ENCODE measurements around the gene ZNF26. TPM values are rescaled to one million over a fixed set of nuclear protein-coding genes. Genes with fewer than 3 reads are reported as not detected.

Gene ZNF26
- total RNA-seq, 2 experiments from 2014 or later: 15.7 to 22.2 TPM

DNA sequence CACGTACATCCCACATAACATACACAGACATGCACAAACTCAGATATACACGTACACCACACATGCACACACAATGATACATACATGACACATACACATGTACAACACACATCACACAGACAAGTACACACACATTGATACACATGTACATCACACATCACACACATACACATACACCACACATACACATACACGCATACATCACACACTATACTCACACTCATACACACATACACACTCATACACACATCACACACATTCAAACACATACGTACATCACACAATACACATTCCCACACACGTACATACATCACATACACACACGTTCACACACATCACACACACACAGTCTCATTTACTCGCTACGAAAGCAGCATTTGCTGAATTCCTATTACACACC is 34.5 kb upstream of the ZNF26 start:
- no peaks in the 10 kb centered on the region for H3K9me2 ChIP-seq (ENCODE audit: insufficient read depth, low read length)
- TF ChIP-seq, protein P1, sequence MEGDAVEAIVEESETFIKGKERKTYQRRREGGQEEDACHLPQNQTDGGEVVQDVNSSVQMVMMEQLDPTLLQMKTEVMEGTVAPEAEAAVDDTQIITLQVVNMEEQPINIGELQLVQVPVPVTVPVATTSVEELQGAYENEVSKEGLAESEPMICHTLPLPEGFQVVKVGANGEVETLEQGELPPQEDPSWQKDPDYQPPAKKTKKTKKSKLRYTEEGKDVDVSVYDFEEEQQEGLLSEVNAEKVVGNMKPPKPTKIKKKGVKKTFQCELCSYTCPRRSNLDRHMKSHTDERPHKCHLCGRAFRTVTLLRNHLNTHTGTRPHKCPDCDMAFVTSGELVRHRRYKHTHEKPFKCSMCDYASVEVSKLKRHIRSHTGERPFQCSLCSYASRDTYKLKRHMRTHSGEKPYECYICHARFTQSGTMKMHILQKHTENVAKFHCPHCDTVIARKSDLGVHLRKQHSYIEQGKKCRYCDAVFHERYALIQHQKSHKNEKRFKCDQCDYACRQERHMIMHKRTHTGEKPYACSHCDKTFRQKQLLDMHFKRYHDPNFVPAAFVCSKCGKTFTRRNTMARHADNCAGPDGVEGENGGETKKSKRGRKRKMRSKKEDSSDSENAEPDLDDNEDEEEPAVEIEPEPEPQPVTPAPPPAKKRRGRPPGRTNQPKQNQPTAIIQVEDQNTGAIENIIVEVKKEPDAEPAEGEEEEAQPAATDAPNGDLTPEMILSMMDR (conservative IDR thresholded peaks at IDR 0.05; ENCODE audit: low read length): no peak
- TF ChIP-seq EZH2phosphoT487 (IDR thresholded peaks at IDR 0.05; ENCODE audit: borderline replicate concordance, low read depth, low read length): no peak
- CTCF ChIA-PET (ENCODE audit: unreplicated experiment): no interaction called here
- no peaks in the 10 kb centered on the region for H4K20me1 ChIP-seq (ENCODE audit: insufficient read depth, low read length)
- no TSS peak for BruUV-seq (replicated peaks)
- no peak overlapping the region for H3K27ac ChIP-seq (ENCODE audit: low read depth, low read length, poor library complexity, severe bottlenecking)
- no peak overlapping the region for H3K4me2 ChIP-seq (ENCODE audit: low read length)
- intact Hi-C loops (cut with micrococcal nuclease; ENCODE audit: unreplicated experiment): no loop called here
- POLR2A ChIA-PET: no interaction called here
- no peaks in the 10 kb centered on the region; the same call in 1 of the 2 replicates for H3K36me3 ChIP-seq (ENCODE audit: insufficient read depth, low read length)
- H2AFZ ChIP-seq (ENCODE audit: low read length): no peak overlapping the region
- peaks cover 5% of the 10 kb centered on the region for H3K4me1 ChIP-seq (ENCODE audit: insufficient read depth, low read length, poor library complexity, severe bottlenecking)
- peaks cover 34% of the 10 kb centered on the region; the same call in 1 of the 2 replicates for H3K9me3 ChIP-seq (ENCODE audit: low read length)
- no peaks in the 10 kb centered on the region for H3K79me2 ChIP-seq (ENCODE audit: insufficient read depth, low read depth, low read length)
- no peak overlapping the region for H3K4me3 ChIP-seq (ENCODE audit: low read depth, low read length, poor library complexity, severe bottlenecking)
- DNase-seq (ENCODE audit: low spot score): no peak

- H2AFZ ChIP-seq (ENCODE audit: low read length): no peak overlapping the region
- H3K4me1 ChIP-seq (ENCODE audit: insufficient read depth, low read length, poor library complexity, severe bottlenecking): peaks cover 5% of the 10 kb centered on the region
- no peaks in the 10 kb centered on the region; the same call in 1 of the 2 replicates for H3K36me3 ChIP-seq (ENCODE audit: insufficient read depth, low read length)
- H3K9me2 ChIP-seq (ENCODE audit: insufficient read depth, low read length): no peaks in the 10 kb centered on the region
- no peaks in the 10 kb centered on the region for H3K79me2 ChIP-seq (ENCODE audit: insufficient read depth, low read depth, low read length)
- POLR2A ChIA-PET: no interaction called here
- no peak for DNase-seq (ENCODE audit: low spot score)
- intact Hi-C loops (cut with micrococcal nuclease; ENCODE audit: unreplicated experiment): no loop called here
- CTCF ChIA-PET (ENCODE audit: unreplicated experiment): no interaction called here
- no peak overlapping the region for H3K27ac ChIP-seq (ENCODE audit: low read depth, low read length, poor library complexity, severe bottlenecking)
- H3K4me2 ChIP-seq (ENCODE audit: low read length): no peak overlapping the region
- TF ChIP-seq, protein P1 (conservative IDR thresholded peaks at IDR 0.05; ENCODE audit: low read length): no peak
- TF ChIP-seq EZH2phosphoT487 (IDR thresholded peaks at IDR 0.05; ENCODE audit: borderline replicate concordance, low read depth, low read length): no peak
- no peaks in the 10 kb centered on the region for H4K20me1 ChIP-seq (ENCODE audit: insufficient read depth, low read length)
- no TSS peak for BruUV-seq (replicated peaks)
- no peak overlapping the region for H3K4me3 ChIP-seq (ENCODE audit: low read depth, low read length, poor library complexity, severe bottlenecking)
- peaks cover 34% of the 10 kb centered on the region; the same call in 1 of the 2 replicates for H3K9me3 ChIP-seq (ENCODE audit: low read length)
Observed at GRCh38 chr12:132952371-132953162, 33.6 kb upstream of the ZNF26 start.

GRCh38 chr12:132953163-132953425 is 33.1 kb upstream of the ZNF26 start:
- no peaks in the 10 kb centered on the region for H3K9me2 ChIP-seq (ENCODE audit: insufficient read depth, low read length)
- H3K79me2 ChIP-seq (ENCODE audit: insufficient read depth, low read depth, low read length): no peaks in the 10 kb centered on the region
- no peaks in the 10 kb centered on the region; the same call in 1 of the 2 replicates for H3K36me3 ChIP-seq (ENCODE audit: insufficient read depth, low read length)
- no peaks in the 10 kb centered on the region for H4K20me1 ChIP-seq (ENCODE audit: insufficient read depth, low read length)
- ChIA-PET CTCF (ENCODE audit: unreplicated experiment) (no interaction called here), POLR2A (no interaction called here)
- no peak for DNase-seq (ENCODE audit: low spot score)
- intact Hi-C loops (cut with micrococcal nuclease; ENCODE audit: unreplicated experiment): no loop called here
- H3K4me3 ChIP-seq (ENCODE audit: low read depth, low read length, poor library complexity, severe bottlenecking): no peak overlapping the region
- TF ChIP-seq, protein P1 (conservative IDR thresholded peaks at IDR 0.05; ENCODE audit: low read length): no peak
- no peak for TF ChIP-seq EZH2phosphoT487 (IDR thresholded peaks at IDR 0.05; ENCODE audit: borderline replicate concordance, low read depth, low read length)
- H3K4me1 ChIP-seq (ENCODE audit: insufficient read depth, low read length, poor library complexity, severe bottlenecking): peaks cover 5% of the 10 kb centered on the region
- peaks cover 29% of the 10 kb centered on the region; the same call in 1 of the 2 replicates for H3K9me3 ChIP-seq (ENCODE audit: low read length)
- BruUV-seq (replicated peaks): no TSS peak
- H3K4me2 ChIP-seq (ENCODE audit: low read length): no peak overlapping the region
- H3K27ac ChIP-seq (ENCODE audit: low read depth, low read length, poor library complexity, severe bottlenecking): no peak overlapping the region
- H2AFZ ChIP-seq (ENCODE audit: low read length): no peak overlapping the region
